COLO668 (cell line): ENCODE results near the gene RGS8.

ENCODE experiments used
- DNase-seq: peaks from one replicate; lab custom pipeline; 2025; ENCODE audit not compliant: unreplicated experiment; lab: John Stamatoyannopoulos, UW

Gene RGS8, protein sequence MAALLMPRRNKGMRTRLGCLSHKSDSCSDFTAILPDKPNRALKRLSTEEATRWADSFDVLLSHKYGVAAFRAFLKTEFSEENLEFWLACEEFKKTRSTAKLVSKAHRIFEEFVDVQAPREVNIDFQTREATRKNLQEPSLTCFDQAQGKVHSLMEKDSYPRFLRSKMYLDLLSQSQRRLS

DNA sequence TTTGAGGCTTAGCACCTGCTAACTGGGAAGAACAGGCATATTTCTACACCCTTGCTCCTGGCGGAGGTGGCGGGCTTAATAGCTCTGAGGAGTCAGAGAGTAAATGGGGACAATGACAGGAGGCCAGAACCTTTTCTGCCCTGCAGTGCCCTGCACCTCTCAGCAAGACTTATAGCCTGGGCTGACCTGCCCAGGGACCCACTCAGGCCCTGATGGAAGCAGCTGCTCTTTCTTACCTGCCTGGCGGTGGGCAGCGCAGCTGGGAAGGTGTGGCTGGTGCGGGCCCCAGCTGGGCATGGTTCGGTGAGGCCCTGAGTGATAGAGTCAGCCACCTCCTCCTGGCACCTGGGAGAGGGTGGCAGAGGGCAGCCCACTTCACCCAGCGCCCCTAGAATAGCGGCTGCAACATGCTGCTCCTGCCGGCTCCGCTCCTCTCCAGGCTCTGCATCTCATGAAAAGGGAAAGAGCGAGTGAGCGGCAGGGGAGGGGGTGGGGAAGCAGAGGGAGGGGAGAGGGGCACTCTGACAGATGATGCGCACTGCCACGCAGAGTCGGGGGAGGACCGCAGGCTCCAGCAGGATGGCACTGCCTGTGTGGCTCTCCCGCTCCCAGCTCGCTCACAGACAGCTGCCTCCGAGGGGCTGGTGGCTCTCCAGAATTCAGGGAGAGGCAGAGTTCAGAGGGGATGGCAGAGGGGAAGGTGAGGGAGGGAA is at the start of gene RGS8:
TSS of gene RGS8 (minus strand) at position 472 of the 713 bp plus-strand sequence. CDS start 14,938 bp downstream, outside the sequence.
- peak; percentile 31 for DNase-seq

DNA sequence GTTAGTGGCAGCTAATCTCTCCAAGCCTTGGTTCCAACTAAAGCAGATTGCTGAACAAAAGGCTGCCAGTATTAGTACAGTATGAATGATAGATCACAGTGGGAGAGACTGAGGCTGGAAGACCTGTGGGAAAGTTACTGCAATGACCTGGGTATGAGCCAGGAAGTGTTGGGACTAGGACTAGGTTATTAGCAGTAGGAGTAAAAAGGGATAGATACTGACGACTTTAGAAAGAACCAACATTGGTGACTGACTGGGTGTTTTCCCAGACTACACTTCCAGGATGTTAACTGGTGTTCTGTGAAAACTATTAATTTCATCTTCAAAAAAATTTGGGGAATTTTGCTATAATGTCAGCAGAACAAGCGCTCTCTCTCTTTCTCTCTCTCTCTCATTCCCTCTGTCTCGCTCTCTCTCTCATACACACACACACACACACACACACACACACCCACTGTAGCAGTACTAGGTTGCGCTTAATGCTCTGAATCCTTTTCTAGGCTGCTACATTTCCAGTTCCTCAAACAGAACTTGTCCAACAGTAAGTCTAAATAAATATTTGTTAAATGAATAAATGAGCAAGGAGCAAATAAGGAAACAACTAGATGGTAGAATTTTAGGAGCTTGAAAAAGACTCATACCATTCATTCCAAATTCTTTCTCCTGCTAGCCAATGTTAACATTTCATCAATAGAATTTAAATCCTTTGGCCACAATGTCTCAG is 47.6 kb upstream of the RGS8 start:
- DNase-seq, result no peak

GRCh38 chr1:182726912-182727311 is 42.5 kb upstream of the RGS8 start:
- no peak for DNase-seq

GRCh38 chr1:182725259-182726255 is 41.2 kb upstream of the RGS8 start:
- no peak for DNase-seq

GRCh38 chr1:182724215-182724614 is 39.8 kb upstream of the RGS8 start:
- no peak for DNase-seq

GRCh38 chr1:182723200-182723599 is 38.8 kb upstream of the RGS8 start:
- DNase-seq, result no peak

DNA sequence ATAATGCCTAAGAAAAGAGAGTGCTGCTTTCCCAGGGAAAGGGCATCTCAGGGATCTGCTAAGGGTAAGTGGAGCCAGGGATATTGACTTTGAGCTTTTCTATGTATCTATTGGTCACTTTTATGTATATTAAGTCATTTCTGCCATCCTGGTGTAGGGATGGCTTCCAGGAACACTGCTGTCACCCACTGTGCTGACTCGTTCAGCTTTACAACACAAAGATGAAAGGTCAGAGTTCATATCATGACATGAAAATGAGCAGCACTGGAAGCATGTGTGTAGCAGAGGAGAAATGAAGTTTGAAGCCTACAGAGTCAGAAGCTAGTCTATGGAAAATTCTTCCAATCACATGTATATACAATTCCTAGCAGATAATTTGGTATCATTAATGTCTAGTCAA is 37.1 kb upstream of the RGS8 start:
- DNase-seq, result no peak

DNA sequence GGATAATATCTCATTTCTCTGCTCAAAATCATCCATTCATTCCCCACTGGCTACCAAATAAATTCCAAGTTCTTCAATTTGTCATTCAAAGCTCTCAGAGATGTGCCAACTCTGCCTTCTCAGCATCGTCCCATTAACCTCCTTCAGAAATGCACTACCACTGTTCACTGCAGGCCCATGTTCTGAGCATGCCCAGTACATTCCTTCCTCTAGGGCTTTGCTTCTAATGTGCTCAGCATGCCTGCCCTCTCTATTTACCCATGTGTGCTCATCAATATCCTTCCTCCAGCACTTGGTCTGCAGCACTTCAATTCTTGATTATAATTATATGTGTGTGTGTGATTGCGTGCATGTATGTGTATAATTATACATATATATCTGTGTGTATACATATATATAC is 36.1 kb upstream of the RGS8 start:
- DNase-seq, result no peak

- no peak for DNase-seq
These were observed 35.2 kb upstream of the RGS8 start for GRCh38 chr1:182719553-182719952.

DNA sequence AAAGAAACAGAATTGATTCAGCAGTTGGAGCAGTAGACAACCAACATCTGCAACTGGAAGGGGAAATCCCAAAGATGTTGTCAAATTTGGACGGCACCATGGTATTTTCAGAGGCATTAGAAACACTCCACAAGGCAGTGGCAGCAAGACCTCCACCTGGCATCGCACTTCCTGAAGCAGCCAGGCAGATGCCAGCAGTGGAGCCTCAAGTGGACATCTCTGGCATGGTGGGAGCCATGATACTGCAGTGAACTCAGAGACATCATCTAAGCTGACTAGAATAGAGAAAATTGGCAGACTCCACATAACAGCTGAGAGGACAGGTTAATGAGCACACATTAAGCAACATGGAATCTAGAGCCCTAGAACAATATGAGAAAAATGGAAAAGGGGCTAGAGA is 33.9 kb upstream of the RGS8 start:
- no peak for DNase-seq

DNA sequence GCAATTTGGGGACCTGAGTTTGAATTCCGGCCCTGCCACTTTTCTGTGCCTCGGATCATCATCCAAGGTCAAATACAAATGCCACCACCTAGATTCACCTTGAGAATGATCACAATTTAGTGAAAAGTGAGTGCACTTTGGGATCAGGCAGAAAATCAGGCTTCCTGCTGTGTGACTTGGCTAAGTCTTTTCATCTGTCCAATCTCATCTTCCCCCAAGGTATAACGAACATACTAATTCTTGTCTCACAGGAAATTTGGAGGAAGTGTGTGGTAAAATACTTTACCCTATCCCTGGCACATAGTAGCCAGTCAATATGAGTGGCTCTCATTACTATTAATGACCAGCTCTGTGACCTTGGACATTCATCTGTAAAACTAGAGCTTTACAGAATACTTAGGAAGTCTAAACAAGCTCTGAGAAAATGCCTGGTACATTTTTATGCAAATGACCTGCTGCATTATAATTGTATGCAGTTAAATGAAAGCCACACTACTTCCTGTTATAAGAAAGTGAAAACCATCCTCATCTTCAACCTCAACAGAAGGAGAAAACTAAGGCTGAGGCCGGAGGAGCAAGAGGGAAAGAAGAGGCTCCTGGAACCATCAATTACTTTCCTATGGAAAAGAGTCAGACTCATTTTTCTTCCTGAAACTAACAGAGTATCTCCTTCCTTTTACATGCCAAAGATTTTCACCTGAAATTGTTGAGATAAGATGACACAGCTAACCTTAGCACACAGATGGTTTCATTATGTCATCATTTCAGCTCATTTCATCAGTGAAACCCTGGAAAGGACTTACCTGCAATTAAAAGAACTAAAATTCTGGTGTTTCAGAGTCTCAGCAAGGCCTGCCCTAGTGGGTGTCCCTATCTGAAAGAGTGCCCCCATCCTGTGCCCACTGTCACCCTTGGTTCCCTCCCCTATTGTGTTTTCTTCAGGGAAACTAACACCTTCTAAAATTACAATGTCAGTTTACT is 32.6 kb upstream of the RGS8 start:
- no peak for DNase-seq

DNA sequence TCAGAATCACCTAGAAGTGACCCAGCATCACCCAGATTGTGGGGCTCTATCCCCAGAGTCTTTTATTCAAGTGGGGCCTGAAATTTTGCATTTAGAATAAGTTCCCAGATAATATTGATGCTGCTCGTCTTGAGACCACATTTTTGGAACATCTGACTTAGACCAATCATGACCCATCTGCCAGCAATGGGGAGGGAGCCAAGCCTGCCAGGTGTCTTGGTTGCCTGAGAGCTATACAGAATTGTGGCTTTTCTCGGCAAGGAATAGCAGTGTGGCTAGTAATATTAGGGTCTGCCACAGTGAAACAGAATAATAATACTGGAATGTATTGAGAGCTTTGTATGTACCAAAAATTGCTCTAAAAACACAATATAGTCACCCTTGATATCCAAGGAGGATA is 31.1 kb upstream of the RGS8 start:
- no peak for DNase-seq

DNA sequence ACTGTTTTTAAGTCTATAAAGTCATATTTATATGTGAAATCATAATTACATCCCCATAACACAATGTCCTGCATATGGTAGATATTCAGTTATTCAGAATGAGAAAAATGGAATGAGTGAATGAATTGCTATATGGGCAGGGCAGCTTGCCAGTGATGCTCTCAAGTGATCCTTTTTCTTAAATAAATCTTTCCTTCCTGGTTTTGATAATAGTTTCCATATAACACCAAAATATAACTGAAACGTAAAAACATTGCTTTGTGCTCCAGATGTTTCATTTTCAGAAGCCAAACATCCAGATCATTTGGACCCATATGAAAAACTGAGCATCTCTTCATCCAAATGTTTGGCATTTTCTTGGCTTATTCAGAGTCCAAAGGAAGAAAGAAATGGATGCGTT is 30.2 kb upstream of the RGS8 start:
- DNase-seq, result no peak

DNA sequence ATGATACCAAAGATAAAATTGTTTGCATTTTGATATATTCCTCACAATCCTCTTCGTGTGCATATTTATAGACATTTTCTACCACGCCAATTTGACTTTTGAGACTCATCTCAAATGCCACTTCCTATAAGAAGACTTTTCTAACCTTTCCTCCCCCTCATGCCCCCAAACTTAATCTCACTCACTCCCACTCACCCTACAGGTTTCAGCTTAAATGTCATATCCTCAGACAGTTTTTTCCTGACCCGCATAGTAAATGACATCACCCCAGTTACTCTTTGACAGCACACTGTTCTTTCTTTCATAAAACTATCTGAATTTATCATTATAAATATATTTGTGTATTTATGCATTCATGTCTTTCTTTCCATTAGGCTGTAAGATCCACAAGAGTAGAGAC is 29.6 kb upstream of the RGS8 start:
- no peak for DNase-seq

GRCh38 chr1:182713492-182713891 is 29.1 kb upstream of the RGS8 start:
- no peak for DNase-seq

GRCh38 chr1:182709855-182710254 is 25.5 kb upstream of the RGS8 start:
- no peak for DNase-seq

DNA sequence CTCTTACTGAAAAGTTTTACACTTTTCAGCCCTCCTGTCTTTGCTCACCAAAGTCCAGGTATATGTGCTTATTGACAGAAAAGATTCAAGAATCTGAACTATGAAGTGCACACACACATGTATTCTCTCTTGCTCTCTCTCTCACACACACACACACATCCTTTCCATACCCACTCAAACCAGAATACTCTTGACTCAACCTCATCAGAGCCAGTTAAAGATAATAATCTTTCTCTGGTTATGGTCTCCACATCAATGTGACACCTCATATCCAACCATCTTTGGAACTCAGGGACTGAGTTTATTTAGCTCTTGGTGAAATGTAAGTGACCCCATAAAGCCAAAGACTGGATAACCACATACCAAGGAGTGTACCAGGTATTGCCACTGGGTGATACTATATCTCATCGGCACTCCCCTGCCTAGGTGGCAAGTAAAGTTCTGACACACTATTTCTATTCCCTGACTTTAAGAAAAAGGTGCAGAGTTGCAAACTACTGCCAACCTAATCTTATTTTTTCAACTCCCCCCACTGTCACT is 24.9 kb upstream of the RGS8 start:
- DNase-seq, result no peak

- DNase-seq, result no peak
These were observed 22.7 kb upstream of the RGS8 start for GRCh38 chr1:182707122-182707521.

DNA sequence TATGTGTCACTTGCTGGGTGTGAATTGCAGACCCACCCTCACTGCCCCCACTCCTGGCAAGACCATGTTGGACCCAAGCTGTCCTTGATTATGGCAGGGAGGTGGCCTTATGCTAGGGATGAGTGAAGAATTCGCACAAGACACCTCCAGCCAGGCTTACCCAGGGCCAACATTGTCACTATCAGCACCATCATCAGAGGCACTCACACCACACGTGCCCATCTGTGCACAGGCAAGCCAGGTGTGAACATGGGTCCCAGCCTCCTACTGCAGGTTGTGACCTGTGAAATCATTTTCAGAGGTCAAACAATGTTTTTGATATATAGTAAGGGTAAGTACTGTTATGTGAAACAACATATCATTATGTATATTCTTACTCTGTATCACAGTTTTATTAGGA is 20.3 kb upstream of the RGS8 start:
- no peak for DNase-seq

GRCh38 chr1:182703539-182703938 is 19.2 kb upstream of the RGS8 start:
- DNase-seq, result peak; percentile 22
